HEK293 (cell line): ENCODE data around the gene ACOT7.

Experiments
- CTCF ChIA-PET: fragments of 350-600 bp; formaldehyde crosslinking; extraction: SDS; loops from one replicate; lab custom pipeline; 2021; ENCODE audit warnings: antibody characterized with exemption; lab: Yijun Ruan, JAX
- POLR2A ChIA-PET: fragments of 300-600 bp; formaldehyde crosslinking; extraction: SDS; loops from one replicate; lab custom pipeline; 2020; ENCODE audit warnings: antibody characterized with exemption, inconsistent platforms; lab: Yijun Ruan, JAX
- H3K27ac ChIP-seq: fragments of 200-500 bp; sonication (Bioruptor generic); 2 replicates; pipeline ENCODE4 v1.5.1; 2014; ENCODE audit warnings: low read depth, low read length, control low read depth, inconsistent platforms; ENCODE audit errors: extremely low read depth
- H3K36me3 ChIP-seq, 2 experiments: fragments of 200-500 bp in 1 of 2; sonication (Bioruptor generic) in 1 of 2; 1 replicate in 1 of 2; 2 replicates in 1 of 2; pipeline ENCODE4 v1.5.1; 2014 to 2017; ENCODE audit warnings: inconsistent platforms in 2 of 2, low read length in 2 of 2; ENCODE audit not compliant: control insufficient read depth in 2 of 2, insufficient read depth in 1 of 2
- H3K4me1 ChIP-seq: fragments of 200-500 bp; sonication (Bioruptor generic); 2 replicates; pipeline ENCODE4 v1.5.1; 2014; ENCODE audit warnings: mild to moderate bottlenecking, low read length, inconsistent platforms; ENCODE audit not compliant: control insufficient read depth, insufficient read depth
- H3K4me3 ChIP-seq: 2 replicates; pipeline ENCODE4 v1.5.1; 2011; ENCODE audit warnings: low read depth, mild to moderate bottlenecking, control low read depth, low read length, moderate library complexity
- H3K9me3 ChIP-seq: fragments of 200-500 bp; sonication (Bioruptor generic); 2 replicates; pipeline ENCODE4 v1.5.1; 2014; ENCODE audit warnings: low read depth, low read length, inconsistent platforms; ENCODE audit not compliant: control insufficient read depth, insufficient read depth
- RBAK ChIP-seq: fragments of 450-650 bp; formaldehyde crosslinking; IDR thresholded peaks from 2 replicates; pipeline ENCODE4 v1.5.1; 2016; ENCODE audit warnings: missing biosample characterization, missing genetic modification characterization
- ZBTB10 ChIP-seq: fragments of 450-650 bp; formaldehyde crosslinking; IDR thresholded peaks from 2 replicates; pipeline ENCODE4 v1.5.1; 2016; ENCODE audit warnings: missing biosample characterization, missing genetic modification characterization
- ZBTB21 ChIP-seq: fragments of 450-650 bp; formaldehyde crosslinking; IDR thresholded peaks from 2 replicates; pipeline ENCODE4 v1.5.1; 2017; ENCODE audit warnings: missing biosample characterization, missing genetic modification characterization
- ZFP3 ChIP-seq: fragments of 450-650 bp; formaldehyde crosslinking; IDR thresholded peaks from 2 replicates; pipeline ENCODE4 v1.5.1; 2016; ENCODE audit warnings: low read depth, missing biosample characterization, missing genetic modification characterization
- ZIC2 ChIP-seq: fragments of 450-650 bp; formaldehyde crosslinking; IDR thresholded peaks from 2 replicates; pipeline ENCODE4 v1.5.1; 2016; ENCODE audit warnings: missing biosample characterization, missing genetic modification characterization
- ZNF121 ChIP-seq: fragments of 450-650 bp; formaldehyde crosslinking; IDR thresholded peaks from 2 replicates; pipeline ENCODE4 v1.5.1; 2016; ENCODE audit warnings: missing biosample characterization, missing genetic modification characterization
- ZNF140 ChIP-seq: fragments of 450-650 bp; formaldehyde crosslinking; IDR thresholded peaks from 2 replicates; pipeline ENCODE4 v1.5.1; 2016; ENCODE audit warnings: missing biosample characterization, missing genetic modification characterization
- ZNF18 ChIP-seq: fragments of 450-650 bp; formaldehyde crosslinking; IDR thresholded peaks from 2 replicates; pipeline ENCODE4 v1.5.1; 2016; ENCODE audit warnings: missing biosample characterization, missing genetic modification characterization
- ZNF362 ChIP-seq: fragments of 450-650 bp; formaldehyde crosslinking; IDR thresholded peaks from 2 replicates; pipeline ENCODE4 v1.5.1; 2016; ENCODE audit warnings: missing biosample characterization, missing genetic modification characterization
- ZNF747 ChIP-seq: fragments of 450-650 bp; formaldehyde crosslinking; IDR thresholded peaks from 2 replicates; pipeline ENCODE4 v1.5.1; 2016; ENCODE audit warnings: missing biosample characterization, missing genetic modification characterization

ACOT7 gene

GRCh38 chr1:6295910-6296309, 97.7 kb downstream of the ACOT7 start:
- Histone ChIP-seq H3K36me3 (peaks cover 0 to 72% of the 10 kb centered on the region in 2 experiments; a peak in 2 of 3 replicates), H3K27ac (no peak overlapping the region), H3K4me3 (no peak overlapping the region), H3K4me1 (no peaks in the 10 kb centered on the region), H3K9me3 (no peaks in the 10 kb centered on the region)
- CTCF ChIA-PET = interaction anchor here (0.8 kb wide), 1 partner anchor 49 kb away, joined by 3 read pairs; no protein-coding TSS in a partner anchor
- POLR2A ChIA-PET = interaction anchor here (0.7 kb wide), 1 partner anchor 43 kb away, joined by 4 read pairs; no protein-coding TSS in a partner anchor
- TF ChIP-seq ZNF121 (tag by site-specific recombination) (peak; percentile 92), ZNF362 (tag by site-specific recombination) (no peak), ZNF747 (tag by site-specific recombination) (no peak)

- no peak for TF ChIP-seq ZIC2 (tag by site-specific recombination)
- peak; percentile 50; the same call in 1 of the 2 replicates for TF ChIP-seq ZNF140 (tag by site-specific recombination)
- Histone ChIP-seq H3K9me3 (no peaks in the 10 kb centered on the region), H3K36me3 (peaks cover 0 to 71% of the 10 kb centered on the region in 2 experiments; a peak in 2 of 3 replicates), H3K4me1 (no peaks in the 10 kb centered on the region), H3K4me3 (no peak overlapping the region), H3K27ac (no peak overlapping the region)
- ChIA-PET CTCF (interaction anchor here (0.8 kb wide), 1 partner anchor 48 kb away, joined by 3 read pairs; no protein-coding TSS in a partner anchor), POLR2A (no interaction called here)
These were observed 98.5 kb downstream of the ACOT7 start for GRCh38 chr1:6294890-6295556.

- CTCF ChIA-PET = no interaction called here
- H3K27ac ChIP-seq = no peak overlapping the region
These were observed 99.3 kb downstream of the ACOT7 start for GRCh38 chr1:6294080-6294889.

More at GRCh38 chr1:6294080-6294889, 99.3 kb downstream of the ACOT7 start:
- no peaks in the 10 kb centered on the region for H3K4me1 ChIP-seq
- TF ChIP-seq ZBTB10 (tag by site-specific recombination) = no peak
- TF ChIP-seq ZNF18 (tag by site-specific recombination) = no peak
- no peak for TF ChIP-seq ZBTB21
- no peak for TF ChIP-seq ZFP3 (tag by site-specific recombination)
- no peak for TF ChIP-seq RBAK
- no peaks in the 10 kb centered on the region for H3K9me3 ChIP-seq
- POLR2A ChIA-PET = no interaction called here
- no peak overlapping the region for H3K4me3 ChIP-seq
- peaks cover 0 to 66% of the 10 kb centered on the region in 2 experiments; a peak in 2 of 3 replicates for H3K36me3 ChIP-seq
